Psoas muscle (tissue), 8 donors: ENCODE results near the gene BST2. TPM values are rescaled to one million over a fixed set of nuclear protein-coding genes. Genes with fewer than 3 reads are reported as not detected.

Source experiments
- ATAC-seq, 4 donors: fragments of 200-7000 bp; cut with Tn5 transposase; one replicate each; pipeline ENCODE4 v1.9.1; 2020; ENCODE audit warnings: moderate library complexity in 3 of 4, mild to moderate bottlenecking in 2 of 4
- DNase-seq, 2 donors: peaks; one replicate each; pipeline ENCODE4 v3.0.0-alpha.2; 2020
- H3K27ac ChIP-seq: fragments of 200-600 bp; one replicate; pipeline ENCODE4 v1.8.0; 2022
- H3K27me3 ChIP-seq, 3 donors: fragments of 200-600 bp in 1 of 3; one replicate each; pipeline versions ENCODE4 v1.6.1 to v1.8.0; 2013 to 2022; ENCODE audit warnings: low read length in 2 of 3, mild to moderate bottlenecking in 2 of 3, moderate library complexity in 1 of 3; ENCODE audit not compliant: insufficient read depth in 3 of 3
- H3K36me3 ChIP-seq, 2 donors: fragments of 200-600 bp in 1 of 2; one replicate each; pipeline versions ENCODE4 v1.6.1 to v1.8.0; 2013 to 2022; ENCODE audit warnings: low read depth in 1 of 2, mild to moderate bottlenecking in 1 of 2, moderate library complexity in 1 of 2; ENCODE audit not compliant: insufficient read depth in 1 of 2
- H3K4me1 ChIP-seq: fragments of 200-600 bp; one replicate; pipeline ENCODE4 v1.8.0; 2022
- H3K4me3 ChIP-seq: fragments of 200-600 bp; one replicate; pipeline ENCODE4 v1.8.0; 2022; ENCODE audit warnings: mild to moderate bottlenecking
- H3K9me3 ChIP-seq: fragments of 200-600 bp; one replicate; pipeline ENCODE4 v1.8.0; 2022
- WGBS, 3 donors: extraction: QIAGEN DNeasy Blood & Tissue Kit; methylation state at CpG; one replicate each; pipeline versions ENCODE4 v1.1.6 to v1.1.7; 2013; 5-methylcytosine and 5-hydroxymethylcytosine counted together
- intact Hi-C, 2 donors: fragments of 100-400 bp; cut with DNase I; formaldehyde crosslinking; loops; one replicate each; pipeline versions ENCODE4 v1.11.0 to v1.14.2; 2022
- polyA plus RNA-seq, 3 donors: library from polyadenylated mRNA; stranded (reverse); fragments of 200-250 nt; gene quantifications; one replicate each; pipeline ENCODE4 v1.2.3, GENCODE V29; 2013
- total RNA-seq, 4 donors: library from RNA; stranded (reverse); fragmentation: NEBNext Ultra II Directional in 2 of 4; extraction: Animal tissue kit (Norgen Biotek cat#: 25700) in 2 of 4; gene quantifications; one replicate each; pipeline versions ENCODE4 v1.2.1 to v1.2.4, GENCODE V29; 2021 to 2023
- TF ChIP-seq, protein P1 (sequence below): fragments of 200-600 bp; IDR thresholded peaks from one replicate; pipeline ENCODE4 v1.8.0; 2022; ENCODE audit warnings: antibody characterized with exemption
- donor health status: healthy with polysubstance abuse.
- donor health status: DM: no; HTN: no; CAD: no; lungs with moderate emphysema.
- donor health status: Bipolar disorder and iron deficiency.
- donor health status: healthy.
- donor health status: DM: yes; HTN: yes; CAD: no.
- donor health status: DM: no; HTN: no; CAD: no.
- donor health status: DM: no; HTN: no; CAD: no.
- donor health status: DM: yes; HTN: yes; CAD: no.

BST2 gene
- total and polyA plus RNA-seq, 7 donors = 18.3 to 47.7 (median 34.4) TPM

DNA sequence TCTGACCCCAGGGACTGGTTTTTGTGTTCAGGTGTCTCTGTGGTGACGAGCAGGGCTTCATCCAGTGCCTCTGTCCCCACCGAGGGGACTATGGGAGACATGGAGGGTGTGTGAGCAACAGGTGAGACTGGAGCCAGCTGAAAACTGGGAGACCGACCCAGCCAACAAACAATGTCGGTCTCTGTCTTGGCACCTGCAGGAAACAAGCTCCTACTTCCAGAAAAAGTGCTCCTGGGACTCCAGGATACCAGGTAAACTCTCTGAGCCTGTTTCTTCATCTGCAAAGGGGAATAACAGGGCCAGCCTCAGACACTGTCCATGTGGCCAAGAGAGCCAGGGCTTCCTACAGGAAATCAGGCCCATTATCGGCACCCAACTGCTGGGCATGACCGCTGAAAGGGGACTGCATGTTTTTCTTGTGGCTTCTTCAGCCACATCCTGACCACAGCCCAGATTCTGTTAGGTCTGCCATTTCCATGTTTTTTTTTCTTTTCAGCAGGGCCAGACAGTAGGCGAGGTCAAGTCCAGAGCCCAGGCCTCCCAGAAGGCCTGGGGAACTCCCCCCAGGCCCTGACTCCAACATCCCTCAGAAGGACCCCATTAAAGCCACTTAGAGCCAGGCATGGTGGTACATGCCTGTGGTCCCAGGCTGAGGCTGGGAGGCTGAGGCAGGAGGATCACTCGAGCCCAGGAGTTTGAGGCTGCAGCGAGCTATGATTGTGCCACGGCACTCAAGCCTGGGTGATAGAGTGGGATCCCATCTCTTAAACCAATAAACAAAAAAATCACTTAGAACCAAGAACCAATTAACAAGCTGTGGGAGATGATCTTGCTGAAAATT, 836 bp upstream of the BST2 start:
- Histone ChIP-seq H3K9me3 (no peaks in the 10 kb centered on the region), H3K27me3 (peaks cover 0 to 11% (median 0%) of the 10 kb centered on the region in 3 donors), H3K27ac (peak overlapping the region; percentile 69), H3K4me1 (no peaks in the 10 kb centered on the region), H3K36me3 (no peaks in the 10 kb centered on the region), H3K4me3 (peak overlapping the region; percentile 65)
- TF ChIP-seq, protein P1, sequence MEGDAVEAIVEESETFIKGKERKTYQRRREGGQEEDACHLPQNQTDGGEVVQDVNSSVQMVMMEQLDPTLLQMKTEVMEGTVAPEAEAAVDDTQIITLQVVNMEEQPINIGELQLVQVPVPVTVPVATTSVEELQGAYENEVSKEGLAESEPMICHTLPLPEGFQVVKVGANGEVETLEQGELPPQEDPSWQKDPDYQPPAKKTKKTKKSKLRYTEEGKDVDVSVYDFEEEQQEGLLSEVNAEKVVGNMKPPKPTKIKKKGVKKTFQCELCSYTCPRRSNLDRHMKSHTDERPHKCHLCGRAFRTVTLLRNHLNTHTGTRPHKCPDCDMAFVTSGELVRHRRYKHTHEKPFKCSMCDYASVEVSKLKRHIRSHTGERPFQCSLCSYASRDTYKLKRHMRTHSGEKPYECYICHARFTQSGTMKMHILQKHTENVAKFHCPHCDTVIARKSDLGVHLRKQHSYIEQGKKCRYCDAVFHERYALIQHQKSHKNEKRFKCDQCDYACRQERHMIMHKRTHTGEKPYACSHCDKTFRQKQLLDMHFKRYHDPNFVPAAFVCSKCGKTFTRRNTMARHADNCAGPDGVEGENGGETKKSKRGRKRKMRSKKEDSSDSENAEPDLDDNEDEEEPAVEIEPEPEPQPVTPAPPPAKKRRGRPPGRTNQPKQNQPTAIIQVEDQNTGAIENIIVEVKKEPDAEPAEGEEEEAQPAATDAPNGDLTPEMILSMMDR = no peak
- intact Hi-C loops = no loop called here
- WGBS, 3 donors = 72% methylated on average over 10 of the region's 10 CpGs
- DNase-seq = no peak
- peak in 1 of 4 donors; percentile 10 for ATAC-seq

DNA sequence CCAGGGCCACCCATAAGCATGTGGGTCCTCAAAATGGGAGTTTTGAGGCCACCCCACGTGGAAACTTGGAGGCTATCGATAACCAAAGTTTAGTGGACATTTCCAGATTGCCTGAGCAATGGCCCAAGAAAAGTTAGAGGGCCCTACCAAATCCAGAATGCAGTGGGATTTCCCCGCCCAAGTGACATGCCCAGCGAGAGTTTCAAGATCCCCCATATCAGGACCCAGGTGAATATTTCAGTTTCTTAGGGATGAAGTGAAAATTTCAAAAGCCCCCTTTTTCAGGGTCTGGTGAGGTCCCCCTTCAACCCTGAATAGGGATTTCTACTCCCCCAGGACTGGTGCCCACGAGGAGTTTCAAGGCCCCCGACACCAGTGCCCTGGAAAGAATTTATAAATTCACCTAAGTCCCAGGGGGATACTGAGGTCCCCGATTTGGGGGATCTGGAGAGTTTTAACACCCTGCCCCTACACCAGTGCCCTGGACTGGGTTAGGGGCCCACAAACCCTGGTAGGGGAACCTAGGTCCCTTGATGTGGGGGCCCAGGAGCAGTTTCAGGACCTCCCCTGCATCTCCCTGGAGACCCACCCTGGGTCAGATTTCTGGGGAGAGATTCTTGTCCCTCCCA, 695 bp downstream of the BST2 start:
- 70 to 74% (median 72%) methylated on average over 7 of the region's 7 CpGs for WGBS, 3 donors
- peaks cover 0 to 11% (median 0%) of the 10 kb centered on the region in 3 donors for H3K27me3 ChIP-seq
- peak overlapping the region; percentile 69 for H3K27ac ChIP-seq
- intact Hi-C loops = no loop called here
- no peak for DNase-seq
- no peaks in the 10 kb centered on the region for H3K9me3 ChIP-seq
- H3K36me3 ChIP-seq = no peaks in the 10 kb centered on the region
- TF ChIP-seq, protein P1 = no peak
- no peak for ATAC-seq
- H3K4me3 ChIP-seq = peak overlapping the region; percentile 65
- H3K4me1 ChIP-seq = no peaks in the 10 kb centered on the region

DNA sequence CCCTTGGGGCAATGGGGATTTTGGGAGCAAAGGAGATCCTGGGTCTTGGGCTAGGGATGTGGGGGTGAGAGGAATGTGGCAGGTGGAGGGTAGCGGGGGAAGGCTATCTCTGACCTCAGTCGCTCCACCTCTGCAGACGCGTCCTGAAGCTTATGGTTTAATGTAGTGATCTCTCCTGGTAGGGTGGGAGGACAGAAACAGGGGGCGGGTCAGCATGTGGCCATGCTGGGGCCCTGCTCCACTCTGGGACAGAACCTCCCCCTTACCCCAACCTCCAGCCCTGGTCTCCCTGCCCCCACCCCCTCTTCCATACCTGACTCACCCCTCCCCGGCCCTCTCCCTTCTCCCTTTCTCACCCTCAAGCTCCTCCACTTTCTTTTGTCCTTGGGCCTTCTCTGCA, 1.4 kb downstream of the BST2 start:
- no peaks in the 10 kb centered on the region for H3K36me3 ChIP-seq
- 66 to 82% (median 75%) methylated on average over 6 of the region's 6 CpGs for WGBS, 3 donors
- ATAC-seq = no peak
- no peak for DNase-seq
- peaks cover 0 to 11% (median 0%) of the 10 kb centered on the region in 3 donors for H3K27me3 ChIP-seq
- intact Hi-C loops = no loop called here
- no peaks in the 10 kb centered on the region for H3K9me3 ChIP-seq
- no peaks in the 10 kb centered on the region for H3K4me1 ChIP-seq
- H3K27ac ChIP-seq = no peak overlapping the region
- H3K4me3 ChIP-seq = peak overlapping the region; percentile 65
- TF ChIP-seq, protein P1 = no peak

DNA sequence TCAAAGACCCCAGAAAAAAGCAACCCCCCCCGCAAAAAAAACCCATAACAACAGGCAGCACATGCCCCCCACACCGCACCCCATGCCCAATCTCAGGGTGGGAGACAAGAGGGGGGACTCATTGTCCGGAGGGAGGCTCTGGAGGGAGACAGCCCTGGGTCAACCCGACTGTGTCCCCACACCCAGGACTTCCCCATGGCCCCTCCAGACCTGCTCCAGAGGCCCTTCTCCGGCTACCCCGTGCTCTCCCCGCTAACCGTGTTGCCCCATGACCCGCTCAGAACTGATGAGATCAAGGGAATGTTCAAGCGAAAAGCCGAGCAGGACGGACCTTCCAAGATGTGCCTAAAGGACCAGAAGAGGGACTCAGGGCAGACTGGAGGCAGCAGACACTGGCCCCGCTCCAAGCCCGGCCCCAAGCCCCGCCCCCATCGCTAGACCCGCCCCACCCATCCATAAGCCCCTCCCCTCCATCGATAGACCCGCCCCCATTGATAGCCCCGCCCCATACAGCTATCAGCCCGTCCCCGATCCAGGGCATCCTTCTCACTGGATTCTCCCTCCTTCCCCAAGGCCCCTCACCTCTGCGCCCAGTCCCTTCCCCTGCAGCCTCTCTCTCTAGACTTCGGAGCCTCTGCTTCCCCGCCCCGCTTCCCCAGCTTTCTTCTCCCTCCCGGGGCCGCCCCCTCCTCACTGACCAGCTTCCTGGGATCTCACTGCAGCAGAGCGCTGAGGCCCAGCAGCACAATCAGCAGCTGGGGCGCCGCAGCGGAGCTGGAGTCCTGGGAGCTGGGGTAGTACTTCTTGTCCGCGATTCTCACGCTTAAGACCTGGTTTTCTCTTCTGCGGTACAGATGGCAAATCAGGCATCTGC, 2.2 kb downstream of the BST2 start:
- WGBS, 3 donors = 36 to 42% (median 36%) methylated on average over 34 to 35 of the region's 36 CpGs
- no peaks in the 10 kb centered on the region for H3K4me1 ChIP-seq
- H3K36me3 ChIP-seq = no peaks in the 10 kb centered on the region
- H3K27ac ChIP-seq = no peak overlapping the region
- TF ChIP-seq, protein P1 = no peak
- H3K4me3 ChIP-seq = peak overlapping the region; percentile 65
- H3K27me3 ChIP-seq = peaks cover 0 to 11% (median 0%) of the 10 kb centered on the region in 3 donors
- H3K9me3 ChIP-seq = no peaks in the 10 kb centered on the region
- peak in 1 of 2 donors; percentile 44 for DNase-seq
- ATAC-seq = peak; percentile 23 to 49 (median 44)
- intact Hi-C loops = no loop called here
